Measurements from ENCODE around the gene USP43. TPM values are rescaled to one million over a fixed set of nuclear protein-coding genes. Genes with fewer than 3 reads are reported as not detected.

USP43 gene
- total RNA-seq, 1 experiment from 2014 or later: 2.9 TPM

GRCh38 chr17:9672691-9673090, 27.4 kb downstream of the USP43 start:
- Histone ChIP-seq H3K36me3 (no peaks in the 10 kb centered on the region), H3K4me1 (replicated peaks) (peaks cover 14% of the 10 kb centered on the region), H3K4me3 (no peak overlapping the region)

GRCh38 chr17:9676084-9676483, 30.8 kb downstream of the USP43 start:
- Histone ChIP-seq H3K4me3 (no peak overlapping the region), H3K9me3 (replicated peaks) (peaks cover 7% of the 10 kb centered on the region; the same call in 1 of the 2 replicates), H3K36me3 (no peaks in the 10 kb centered on the region), H3K27me3 (replicated peaks) (no peaks in the 10 kb centered on the region), H3K27ac (no peak overlapping the region), H3K4me1 (replicated peaks) (peaks cover 10% of the 10 kb centered on the region)
- DNase-seq (ENCODE audit: low read depth in 1 of 2, low spot score in 2 of 2): no peak

More at GRCh38 chr17:9672691-9673090, 27.4 kb downstream of the USP43 start:
- DNase-seq (ENCODE audit: low read depth in 1 of 2, low spot score in 2 of 2): no peak
- Histone ChIP-seq H3K9me3 (replicated peaks) (no peaks in the 10 kb centered on the region), H3K27ac (no peak overlapping the region), H3K27me3 (replicated peaks) (no peaks in the 10 kb centered on the region)

- peak; percentile 40 to 53 for DNase-seq (ENCODE audit: low read depth in 1 of 2, low spot score in 2 of 2)
Measured at GRCh38 chr17:9676820-9677310, 31.5 kb downstream of the USP43 start.

GRCh38 chr17:9677411-9677810, 32.1 kb downstream of the USP43 start:
- Histone ChIP-seq H3K36me3 (no peaks in the 10 kb centered on the region), H3K4me3 (no peak overlapping the region), H3K27ac (0 out of 2 replicates have a peak overlapping the region, but pooled peaks have one; percentile 11), H3K4me1 (replicated peaks) (peaks cover 10% of the 10 kb centered on the region), H3K27me3 (replicated peaks) (no peaks in the 10 kb centered on the region), H3K9me3 (replicated peaks) (peaks cover 7% of the 10 kb centered on the region; the same call in 1 of the 2 replicates)
- no peak for DNase-seq (ENCODE audit: low read depth in 1 of 2, low spot score in 2 of 2)

More at GRCh38 chr17:9676820-9677310, 31.5 kb downstream of the USP43 start:
- peaks cover 10% of the 10 kb centered on the region for H3K4me1 ChIP-seq (replicated peaks)
- 0 out of 2 replicates have a peak overlapping the region, but pooled peaks have one; percentile 11 for H3K27ac ChIP-seq
- no peak overlapping the region for H3K4me3 ChIP-seq
- H3K27me3 ChIP-seq (replicated peaks): no peaks in the 10 kb centered on the region
- no peaks in the 10 kb centered on the region for H3K36me3 ChIP-seq
- peaks cover 7% of the 10 kb centered on the region; the same call in 1 of the 2 replicates for H3K9me3 ChIP-seq (replicated peaks)

- DNase-seq (ENCODE audit: low read depth in 1 of 2, low spot score in 2 of 2): no peak
- no peak overlapping the region for H3K4me3 ChIP-seq
- H3K36me3 ChIP-seq: no peaks in the 10 kb centered on the region
- H3K27ac ChIP-seq: no peak overlapping the region
- no peaks in the 10 kb centered on the region for H3K27me3 ChIP-seq (replicated peaks)
- H3K9me3 ChIP-seq (replicated peaks): peaks cover 7% of the 10 kb centered on the region; the same call in 1 of the 2 replicates
- H3K4me1 ChIP-seq (replicated peaks): peaks cover 10% of the 10 kb centered on the region
Measured at GRCh38 chr17:9677896-9678295, 32.6 kb downstream of the USP43 start.

- no peak overlapping the region for H3K27ac ChIP-seq
- H3K36me3 ChIP-seq: no peaks in the 10 kb centered on the region
- no peak for DNase-seq (ENCODE audit: low read depth in 1 of 2, low spot score in 2 of 2)
- H3K4me3 ChIP-seq: no peak overlapping the region
- no peaks in the 10 kb centered on the region for H3K4me1 ChIP-seq (replicated peaks)
- H3K27me3 ChIP-seq (replicated peaks): no peaks in the 10 kb centered on the region
- H3K9me3 ChIP-seq (replicated peaks): peaks cover 5% of the 10 kb centered on the region; the same call in 1 of the 2 replicates
Measured at GRCh38 chr17:9684955-9685621, 39.8 kb downstream of the USP43 start.

GRCh38 chr17:9693755-9694154, 48.4 kb downstream of the USP43 start:
- H3K4me1 ChIP-seq (replicated peaks): no peaks in the 10 kb centered on the region
- no peak overlapping the region for H3K27ac ChIP-seq
- no peak overlapping the region for H3K4me3 ChIP-seq
- H3K9me3 ChIP-seq (replicated peaks): no peaks in the 10 kb centered on the region
- H3K36me3 ChIP-seq: no peaks in the 10 kb centered on the region
- no peak for DNase-seq (ENCODE audit: low read depth in 1 of 2, low spot score in 2 of 2)
- H3K27me3 ChIP-seq (replicated peaks): no peaks in the 10 kb centered on the region

GRCh38 chr17:9696279-9697044, 51.1 kb downstream of the USP43 start:
- Histone ChIP-seq H3K4me1 (replicated peaks) (no peaks in the 10 kb centered on the region), H3K27me3 (replicated peaks) (no peaks in the 10 kb centered on the region), H3K4me3 (no peak overlapping the region), H3K36me3 (no peaks in the 10 kb centered on the region), H3K27ac (no peak overlapping the region), H3K9me3 (replicated peaks) (no peaks in the 10 kb centered on the region)
- DNase-seq (ENCODE audit: low read depth in 1 of 2, low spot score in 2 of 2): no peak

GRCh38 chr17:9700136-9700535, 54.8 kb downstream of the USP43 start:
- Histone ChIP-seq H3K4me3 (no peak overlapping the region), H3K9me3 (replicated peaks) (no peaks in the 10 kb centered on the region), H3K36me3 (no peaks in the 10 kb centered on the region), H3K4me1 (replicated peaks) (no peaks in the 10 kb centered on the region), H3K27me3 (replicated peaks) (no peaks in the 10 kb centered on the region), H3K27ac (no peak overlapping the region)
- DNase-seq (ENCODE audit: low read depth in 1 of 2, low spot score in 2 of 2): no peak

- no peak for DNase-seq (ENCODE audit: low read depth in 1 of 2, low spot score in 2 of 2)
- no peaks in the 10 kb centered on the region for H3K9me3 ChIP-seq (replicated peaks)
- no peak overlapping the region for H3K4me3 ChIP-seq
- no peaks in the 10 kb centered on the region for H3K27me3 ChIP-seq (replicated peaks)
- H3K4me1 ChIP-seq (replicated peaks): no peaks in the 10 kb centered on the region
- H3K36me3 ChIP-seq: no peaks in the 10 kb centered on the region
- H3K27ac ChIP-seq: no peak overlapping the region
Measured at GRCh38 chr17:9700754-9701476, 55.6 kb downstream of the USP43 start.

- no peaks in the 10 kb centered on the region for H3K27me3 ChIP-seq (replicated peaks)
- no peaks in the 10 kb centered on the region for H3K9me3 ChIP-seq (replicated peaks)
- DNase-seq (ENCODE audit: low read depth in 1 of 2, low spot score in 2 of 2): no peak
- H3K4me3 ChIP-seq: no peak overlapping the region
- no peaks in the 10 kb centered on the region for H3K36me3 ChIP-seq
- H3K4me1 ChIP-seq (replicated peaks): no peaks in the 10 kb centered on the region
- no peak overlapping the region for H3K27ac ChIP-seq
Measured at GRCh38 chr17:9702482-9702881, 57.2 kb downstream of the USP43 start.

GRCh38 chr17:9702914-9703780, 57.8 kb downstream of the USP43 start:
- Histone ChIP-seq H3K4me1 (replicated peaks) (no peaks in the 10 kb centered on the region), H3K9me3 (replicated peaks) (no peaks in the 10 kb centered on the region), H3K27ac (no peak overlapping the region), H3K36me3 (no peaks in the 10 kb centered on the region), H3K4me3 (no peak overlapping the region), H3K27me3 (replicated peaks) (no peaks in the 10 kb centered on the region)
- no peak for DNase-seq (ENCODE audit: low read depth in 1 of 2, low spot score in 2 of 2)

- Histone ChIP-seq H3K9me3 (replicated peaks) (no peaks in the 10 kb centered on the region), H3K27ac (no peak overlapping the region), H3K4me1 (replicated peaks) (no peaks in the 10 kb centered on the region), H3K4me3 (no peak overlapping the region), H3K36me3 (no peaks in the 10 kb centered on the region), H3K27me3 (replicated peaks) (no peaks in the 10 kb centered on the region)
- no peak for DNase-seq (ENCODE audit: low read depth in 1 of 2, low spot score in 2 of 2)
Measured at GRCh38 chr17:9703781-9704082, 58.4 kb downstream of the USP43 start.

All from SJSA1 (cell line).